Activated CD4-positive, alpha-beta T cell treated with anti-CD3 and anti-CD28 coated beads for 36 hours (primary cell): ENCODE results near the gene MAGI3. TPM values are rescaled to one million over a fixed set of nuclear protein-coding genes. Genes with fewer than 3 reads are reported as not detected.
A peak's percentile ranks its signal among the peaks of the same experiment; 100 is the strongest.
"Not testable (repeated sequence)": the region's sequence is repeated elsewhere in the genome, so short reads cannot be mapped to it uniquely, and the experiment has no call there.

ENCODE experiments used
- ATAC-seq: fragments of 200-7000 bp; cut with Tn5 transposase; one replicate; pipeline ENCODE4 v1.10.0; 2021; ENCODE audit warnings: mild to moderate bottlenecking, moderate library complexity
- CTCF ChIA-PET: fragments of 350-600 bp; sonication (Branson Sonifier 250); formaldehyde crosslinking; loops from one replicate; lab custom pipeline; 2021; ENCODE audit warnings: antibody characterized with exemption; lab: Charles Lee
- POLR2A ChIA-PET: fragments of 350-600 bp; sonication (Branson Sonifier 250); formaldehyde crosslinking; loops from one replicate; lab custom pipeline; 2021; ENCODE audit warnings: antibody characterized with exemption, inconsistent platforms; lab: Charles Lee
- DNase-seq: peaks from one replicate; pipeline ENCODE4 v3.0.0-alpha.2; 2020
- H3K27ac Mint-ChIP-seq: one replicate; pipeline ENCODE4 v1.8.0; 2021; ENCODE audit warnings: mixed read lengths
- H3K27me3 Mint-ChIP-seq: one replicate; pipeline ENCODE4 v1.8.0; 2021; ENCODE audit warnings: mixed read lengths
- H3K36me3 Mint-ChIP-seq: one replicate; pipeline ENCODE4 v1.8.0; 2021; ENCODE audit warnings: low read depth, mixed read lengths
- H3K4me1 Mint-ChIP-seq: one replicate; pipeline ENCODE4 v1.8.0; 2021; ENCODE audit warnings: mixed read lengths
- H3K4me3 Mint-ChIP-seq: one replicate; pipeline ENCODE4 v1.8.0; 2021; ENCODE audit warnings: mild to moderate bottlenecking, moderate library complexity, mixed read lengths
- H3K9me3 Mint-ChIP-seq: one replicate; pipeline ENCODE4 v1.8.0; 2021; ENCODE audit warnings: low read depth, mixed read lengths
- intact Hi-C, 2 experiments: fragments of 100-400 bp; cut with DNase I in 1 of 2; cut with micrococcal nuclease in 1 of 2; formaldehyde crosslinking; loops; one replicate each; pipeline versions ENCODE4 v1.14.2 to v1.15.1; 2022 to 2024; cut with DNase I, micrococcal nuclease
- total RNA-seq, 2 experiments: library from RNA; stranded (reverse); gene quantifications; one replicate each; pipeline ENCODE4 v1.2.3, GENCODE V29; 2021

Gene MAGI3
- total RNA-seq, 2 experiments from 2014 or later = 6.4 to 6.7 TPM

- H3K36me3 Mint-ChIP-seq = no peaks in the 10 kb centered on the region
- intact Hi-C loops = no loop called here
- DNase-seq (no peak), ATAC-seq (no peak)
- ChIA-PET POLR2A (no interaction called here), CTCF (no interaction called here)
- H3K27me3 Mint-ChIP-seq = no peaks in the 10 kb centered on the region
- H3K4me3 Mint-ChIP-seq = no peak overlapping the region
- H3K27ac Mint-ChIP-seq = no peak overlapping the region
- H3K9me3 Mint-ChIP-seq = peaks cover 13% of the 10 kb centered on the region
- no peaks in the 10 kb centered on the region for H3K4me1 Mint-ChIP-seq
Observed at GRCh38 chr1:113444857-113445256, 54.5 kb downstream of the MAGI3 start.

GRCh38 chr1:113451710-113452109 lies 61.4 kb downstream of the MAGI3 start:
- H3K36me3 Mint-ChIP-seq = no peaks in the 10 kb centered on the region
- no peak overlapping the region for H3K27ac Mint-ChIP-seq
- H3K4me3 Mint-ChIP-seq = no peak overlapping the region
- no peaks in the 10 kb centered on the region for H3K27me3 Mint-ChIP-seq
- intact Hi-C loops = loop anchor here in 1 of 2 experiments (5.0 kb wide), 1 partner anchor 309 kb away; no protein-coding TSS in a partner anchor
- CTCF ChIA-PET = no interaction called here
- POLR2A ChIA-PET = interaction anchor here (0.5 kb wide), 1 partner anchor 452 kb away, joined by 3 read pairs; no protein-coding TSS in a partner anchor
- H3K9me3 Mint-ChIP-seq = peaks cover 4% of the 10 kb centered on the region
- no peak for ATAC-seq
- no peaks in the 10 kb centered on the region for H3K4me1 Mint-ChIP-seq
- no peak for DNase-seq

GRCh38 chr1:113452921-113453770 lies 62.8 kb downstream of the MAGI3 start:
- Mint-ChIP-seq H3K4me1 (no peaks in the 10 kb centered on the region), H3K4me3 (no peak overlapping the region), H3K27me3 (no peaks in the 10 kb centered on the region), H3K27ac (no peak overlapping the region), H3K9me3 (peaks cover 10% of the 10 kb centered on the region), H3K36me3 (no peaks in the 10 kb centered on the region)
- ATAC-seq = no peak
- intact Hi-C loops = loop anchor here (1.0 to 5.0 kb wide), 2 partner anchors 311 to 313 kb away; no protein-coding TSS in a partner anchor
- DNase-seq = peak; percentile 32
- POLR2A ChIA-PET = no interaction called here
- CTCF ChIA-PET = interaction anchor here (0.7 to 1.3 kb wide), 6 partner anchors 10 to 830 kb away, joined by 3 to 5 read pairs (median 3); partner anchors contain the start of gene LRIG2

DNA sequence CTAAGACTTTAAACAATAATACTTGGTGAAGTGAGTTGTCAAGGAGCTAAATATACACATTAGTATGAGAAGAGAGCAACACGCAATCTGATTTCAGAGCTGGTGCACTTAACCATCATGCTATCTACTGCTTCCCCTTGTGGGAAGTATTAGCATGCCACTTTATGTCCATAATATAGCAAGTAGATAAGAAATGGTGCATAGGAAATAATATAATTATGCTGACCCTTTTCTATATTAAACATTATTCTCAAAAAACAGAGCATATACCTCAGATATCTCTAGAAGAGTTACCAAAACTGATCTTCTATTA lies 63.4 kb downstream of the MAGI3 start:
- POLR2A ChIA-PET = no interaction called here
- DNase-seq (no peak), ATAC-seq (no peak)
- intact Hi-C loops = loop anchor here (1.0 to 5.0 kb wide), 2 partner anchors 311 to 313 kb away; no protein-coding TSS in a partner anchor
- Mint-ChIP-seq H3K4me3 (no peak overlapping the region), H3K27me3 (no peaks in the 10 kb centered on the region), H3K36me3 (no peaks in the 10 kb centered on the region), H3K4me1 (no peaks in the 10 kb centered on the region), H3K27ac (no peak overlapping the region), H3K9me3 (peaks cover 11% of the 10 kb centered on the region)
- CTCF ChIA-PET = interaction anchor here (0.7 to 1.3 kb wide), 7 partner anchors 10 to 829 kb away, joined by 3 to 5 read pairs (median 3); partner anchors contain the start of gene LRIG2

DNA sequence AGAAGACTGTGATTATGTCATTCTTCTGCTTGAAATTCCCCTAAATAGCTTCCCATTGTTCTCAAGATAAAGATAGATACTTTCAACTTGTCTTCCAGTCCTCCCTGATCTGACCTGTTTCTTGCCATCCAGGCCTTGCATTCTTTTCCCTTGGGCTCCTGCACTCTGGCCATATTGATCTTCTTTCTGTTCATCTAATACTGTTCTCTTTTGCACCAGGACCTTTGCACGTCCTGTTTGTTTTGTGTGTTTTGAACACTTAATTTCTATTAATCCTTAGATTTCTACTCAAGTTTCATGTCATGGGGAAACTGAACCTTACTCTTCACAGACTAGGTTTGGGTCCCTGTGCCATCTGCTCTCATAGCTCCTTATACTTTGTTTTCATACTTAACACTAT lies 65.1 kb downstream of the MAGI3 start:
- no peak overlapping the region for H3K27ac Mint-ChIP-seq
- no peaks in the 10 kb centered on the region for H3K36me3 Mint-ChIP-seq
- H3K4me3 Mint-ChIP-seq = no peak overlapping the region
- no peaks in the 10 kb centered on the region for H3K4me1 Mint-ChIP-seq
- H3K27me3 Mint-ChIP-seq = no peaks in the 10 kb centered on the region
- POLR2A ChIA-PET = no interaction called here
- no peak for DNase-seq
- CTCF ChIA-PET = interaction anchor here (1.3 kb wide), 1 partner anchor 20 kb away, joined by 3 read pairs; no protein-coding TSS in a partner anchor
- intact Hi-C loops = no loop called here
- no peak for ATAC-seq
- peaks cover 11% of the 10 kb centered on the region for H3K9me3 Mint-ChIP-seq

GRCh38 chr1:113456967-113457366 lies 66.7 kb downstream of the MAGI3 start:
- DNase-seq (no peak), ATAC-seq (no peak)
- no peaks in the 10 kb centered on the region for H3K4me1 Mint-ChIP-seq
- H3K27ac Mint-ChIP-seq = no peak overlapping the region
- ChIA-PET POLR2A (no interaction called here), CTCF (no interaction called here)
- no peaks in the 10 kb centered on the region for H3K27me3 Mint-ChIP-seq
- H3K36me3 Mint-ChIP-seq = no peaks in the 10 kb centered on the region
- intact Hi-C loops = no loop called here
- H3K4me3 Mint-ChIP-seq = no peak overlapping the region
- H3K9me3 Mint-ChIP-seq = peaks cover 16% of the 10 kb centered on the region

DNA sequence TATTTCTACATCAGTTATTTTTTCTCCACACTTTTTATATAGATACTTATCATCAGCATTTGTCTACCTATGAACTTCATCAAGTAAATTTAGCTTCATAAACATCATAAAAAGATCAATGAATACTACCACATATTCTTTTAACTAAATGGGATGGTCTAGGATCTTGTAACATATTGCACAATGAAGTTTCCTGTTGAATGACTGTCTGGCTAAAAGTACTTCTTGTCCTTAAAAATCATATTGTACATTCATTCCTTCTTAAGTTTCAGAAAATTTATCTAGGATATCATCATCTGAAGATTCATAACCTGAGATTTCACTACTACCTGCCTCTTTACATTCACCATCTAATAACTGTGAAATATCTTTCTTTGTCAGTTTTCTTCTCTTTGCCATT lies 69.0 kb downstream of the MAGI3 start:
- H3K27me3 Mint-ChIP-seq = no peaks in the 10 kb centered on the region
- no peak overlapping the region for H3K27ac Mint-ChIP-seq
- H3K4me3 Mint-ChIP-seq = no peak overlapping the region
- intact Hi-C loops = no loop called here
- ChIA-PET POLR2A (no interaction called here), CTCF (no interaction called here)
- ATAC-seq (no peak), DNase-seq (no peak)
- no peaks in the 10 kb centered on the region for H3K4me1 Mint-ChIP-seq
- H3K9me3 Mint-ChIP-seq = peaks cover 16% of the 10 kb centered on the region
- no peaks in the 10 kb centered on the region for H3K36me3 Mint-ChIP-seq

- Mint-ChIP-seq H3K4me1 (no peaks in the 10 kb centered on the region), H3K27ac (no peak overlapping the region), H3K27me3 (no peaks in the 10 kb centered on the region), H3K4me3 (no peak overlapping the region), H3K9me3 (peaks cover 22% of the 10 kb centered on the region), H3K36me3 (peaks cover 8% of the 10 kb centered on the region)
- no peak for DNase-seq
- intact Hi-C loops = no loop called here
- ChIA-PET POLR2A (no interaction called here), CTCF (no interaction called here)
- ATAC-seq = no peak
Observed at GRCh38 chr1:113467991-113468390, 77.7 kb downstream of the MAGI3 start.

- H3K4me1 Mint-ChIP-seq, H3K27me3 Mint-ChIP-seq, H3K4me3 Mint-ChIP-seq, POLR2A ChIA-PET, ATAC-seq, DNase-seq, H3K27ac Mint-ChIP-seq, intact Hi-C loops: not testable (repeated sequence)
- CTCF ChIA-PET = interaction anchor here (0.6 kb wide), 1 partner anchor 1527 kb away, joined by 3 read pairs; no protein-coding TSS in a partner anchor
- H3K36me3 Mint-ChIP-seq = peaks cover 32% of the 10 kb centered on the region
- H3K9me3 Mint-ChIP-seq = peaks cover 53% of the 10 kb centered on the region
Observed at GRCh38 chr1:113478427-113479195, 88.3 kb downstream of the MAGI3 start.

- POLR2A ChIA-PET = no interaction called here
- CTCF ChIA-PET = interaction anchor here (0.6 kb wide), 1 partner anchor 16 kb away, joined by 3 read pairs; no protein-coding TSS in a partner anchor
- Mint-ChIP-seq H3K36me3 (peaks cover 33% of the 10 kb centered on the region), H3K27me3 (no peaks in the 10 kb centered on the region), H3K4me1 (no peaks in the 10 kb centered on the region), H3K9me3 (peaks cover 54% of the 10 kb centered on the region), H3K4me3 (no peak overlapping the region), H3K27ac (no peak overlapping the region)
- intact Hi-C loops = no loop called here
- no peak for DNase-seq
- no peak for ATAC-seq
Observed at GRCh38 chr1:113479713-113480676, 89.7 kb downstream of the MAGI3 start.

GRCh38 chr1:113485131-113485530 lies 94.8 kb downstream of the MAGI3 start:
- H3K9me3 Mint-ChIP-seq = peaks cover 44% of the 10 kb centered on the region

More at GRCh38 chr1:113485131-113485530, 94.8 kb downstream of the MAGI3 start:
- DNase-seq, CTCF ChIA-PET, POLR2A ChIA-PET, ATAC-seq, H3K27ac Mint-ChIP-seq, intact Hi-C loops, H3K27me3 Mint-ChIP-seq, H3K4me3 Mint-ChIP-seq: not testable (repeated sequence)
- peaks cover 10% of the 10 kb centered on the region for H3K4me1 Mint-ChIP-seq
- peaks cover 27% of the 10 kb centered on the region for H3K36me3 Mint-ChIP-seq
